Stomach (tissue), 9 donors: Measurements from ENCODE around the gene BRSK2. TPM values are rescaled to one million over a fixed set of nuclear protein-coding genes. Genes with fewer than 3 reads are reported as not detected.
"Not testable (repeated sequence)": the region's sequence is repeated elsewhere in the genome, so short reads cannot be mapped to it uniquely, and the experiment has no call there.

Source experiments
- DNase-seq, 2 donors: peaks; one replicate each; pipeline versions ENCODE4 v3.0.0 to v3.0.0-alpha.2; 2013 to 2019
- H3K27ac ChIP-seq, 5 donors: fragments of 200-600 bp in 4 of 5; sonication (generic) in 4 of 5; one replicate each; pipeline ENCODE4 v1.5.1; 2013 to 2019; ENCODE audit warnings: mild to moderate bottlenecking in 1 of 5, moderate library complexity in 1 of 5
- H3K27me3 ChIP-seq, 3 donors: fragments of 200-600 bp; sonication (generic); one replicate each; pipeline ENCODE4 v1.5.1; 2017 to 2019; ENCODE audit warnings: mixed run types in 1 of 3
- H3K36me3 ChIP-seq, 4 donors: fragments of 200-600 bp; sonication (generic); 1 replicate in 3 of 4; 2 replicates in 1 of 4; pipeline ENCODE4 v1.5.1; 2016 to 2019
- H3K4me1 ChIP-seq, 4 donors: fragments of 200-600 bp; sonication (generic); one replicate each; pipeline ENCODE4 v1.5.1; 2016 to 2019
- H3K4me3 ChIP-seq, 4 donors: fragments of 200-600 bp; sonication (generic) in 3 of 4; one replicate each; pipeline ENCODE4 v1.5.1; 2016 to 2019; ENCODE audit warnings: mild to moderate bottlenecking in 1 of 4
- H3K9me3 ChIP-seq, 4 donors: fragments of 200-600 bp; sonication (generic); one replicate each; pipeline ENCODE4 v1.5.1; 2016 to 2019
- EP300 ChIP-seq: sonication (generic); formaldehyde crosslinking; IDR thresholded peaks from one replicate; pipeline ENCODE4 v1.6.1; 2017; ENCODE audit warnings: antibody characterized with exemption
- POLR2A ChIP-seq, 4 donors: fragments of 450-650 bp; IDR thresholded peaks; one replicate each; pipeline ENCODE4 v1.6.1; 2016; ENCODE audit warnings: antibody characterized with exemption in 4 of 4, control low read depth in 2 of 4, mild to moderate bottlenecking in 1 of 4, moderate library complexity in 1 of 4
- POLR2AphosphoS5 ChIP-seq, 3 donors: sonication (generic); formaldehyde crosslinking; IDR thresholded peaks; one replicate each; pipeline ENCODE4 v1.6.1; 2016; ENCODE audit warnings: antibody characterized with exemption in 3 of 3
- WGBS, 5 donors: extraction: QIAGEN DNeasy Blood & Tissue Kit in 3 of 5; methylation state at CpG; one replicate each; pipeline versions ENCODE4 v1.1.5 to v1.1.7; 2013 to 2018; 5-methylcytosine and 5-hydroxymethylcytosine counted together
- intact Hi-C: fragments of 100-400 bp; cut with DNase I; formaldehyde crosslinking; loops from one replicate; pipeline ENCODE4 v1.15.1; 2023; ENCODE audit warnings: low total_unique reads
- polyA plus RNA-seq, 3 donors: library from polyadenylated mRNA; stranded (reverse); fragments of 200-250 nt; gene quantifications; one replicate each; pipeline ENCODE4 v1.2.3, GENCODE V29; 2013
- total RNA-seq, 5 donors: library from RNA; depleted of rRNA; stranded (reverse); fragments of >200 nt; gene quantifications; one replicate each; pipeline versions ENCODE4 v1.1.0 to v1.2.3, GENCODE V29; 2014 to 2016
- TF ChIP-seq, protein P1 (sequence below), 7 experiments: fragments of 450-650 bp in 4 of 7; fragments of 200-600 bp in 3 of 7; sonication (generic) in 3 of 7; IDR thresholded peaks; one replicate each; pipeline ENCODE4 v1.5.1; 2016 to 2019; ENCODE audit warnings: antibody characterized with exemption in 7 of 7, control low read depth in 2 of 7, mild to moderate bottlenecking in 1 of 7
- donor health status: healthy with polysubstance abuse.
- donor health status: Bipolar disorder and iron deficiency.
- donor health status: healthy.

The BRSK2 gene
- total and polyA plus RNA-seq, 8 donors, result 1.8 to 6.9 (median 1.8) TPM; not detected in 3

- 90 to 95% (median 94%) methylated on average over 16 to 22 of the region's 22 CpGs for WGBS, 5 donors
- intact Hi-C loops, result no loop called here
- peaks cover 0 to 42% (median 0%) of the 10 kb centered on the region in 3 donors for H3K27me3 ChIP-seq
- H3K27ac ChIP-seq, result no peak overlapping the region
- H3K9me3 ChIP-seq, result no peaks in the 10 kb centered on the region
- TF ChIP-seq POLR2AphosphoS5 (IDR thresholded peaks at IDR 0.05) (no peak), POLR2A (IDR thresholded peaks at IDR 0.05) (no peak), EP300 (no peak)
- TF ChIP-seq, protein P1, sequence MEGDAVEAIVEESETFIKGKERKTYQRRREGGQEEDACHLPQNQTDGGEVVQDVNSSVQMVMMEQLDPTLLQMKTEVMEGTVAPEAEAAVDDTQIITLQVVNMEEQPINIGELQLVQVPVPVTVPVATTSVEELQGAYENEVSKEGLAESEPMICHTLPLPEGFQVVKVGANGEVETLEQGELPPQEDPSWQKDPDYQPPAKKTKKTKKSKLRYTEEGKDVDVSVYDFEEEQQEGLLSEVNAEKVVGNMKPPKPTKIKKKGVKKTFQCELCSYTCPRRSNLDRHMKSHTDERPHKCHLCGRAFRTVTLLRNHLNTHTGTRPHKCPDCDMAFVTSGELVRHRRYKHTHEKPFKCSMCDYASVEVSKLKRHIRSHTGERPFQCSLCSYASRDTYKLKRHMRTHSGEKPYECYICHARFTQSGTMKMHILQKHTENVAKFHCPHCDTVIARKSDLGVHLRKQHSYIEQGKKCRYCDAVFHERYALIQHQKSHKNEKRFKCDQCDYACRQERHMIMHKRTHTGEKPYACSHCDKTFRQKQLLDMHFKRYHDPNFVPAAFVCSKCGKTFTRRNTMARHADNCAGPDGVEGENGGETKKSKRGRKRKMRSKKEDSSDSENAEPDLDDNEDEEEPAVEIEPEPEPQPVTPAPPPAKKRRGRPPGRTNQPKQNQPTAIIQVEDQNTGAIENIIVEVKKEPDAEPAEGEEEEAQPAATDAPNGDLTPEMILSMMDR (IDR thresholded peaks at IDR 0.05), result no peak
- H3K4me3 ChIP-seq, result no peak overlapping the region
- H3K4me1 ChIP-seq, result no peaks in the 10 kb centered on the region
- no peak for DNase-seq
- no peaks in the 10 kb centered on the region for H3K36me3 ChIP-seq
These were observed 39.1 kb downstream of the BRSK2 start for GRCh38 chr11:1428762-1429316.

DNA sequence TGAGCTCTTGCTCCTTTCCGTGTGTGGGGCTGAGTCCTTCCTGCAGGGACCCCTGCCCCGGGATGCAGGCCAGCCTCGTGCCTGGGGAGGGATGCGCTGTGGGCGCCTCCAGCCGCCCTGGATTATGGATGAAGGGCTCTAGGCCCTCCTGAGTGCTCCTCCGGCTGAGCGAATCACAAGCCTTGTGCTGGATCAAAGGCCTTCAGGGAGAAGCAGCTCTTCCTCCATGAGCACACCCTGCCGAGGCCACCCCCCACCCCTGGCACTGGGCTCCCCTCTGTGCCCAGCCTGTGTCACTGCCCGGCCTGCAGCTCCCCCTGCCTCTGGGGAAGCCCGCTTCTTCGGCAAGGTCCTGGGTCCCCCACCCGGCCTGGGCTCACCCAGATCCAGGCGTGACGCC lies 43.8 kb downstream of the BRSK2 start:
- intact Hi-C loops, result no loop called here
- 52 to 86% (median 81%) methylated on average over 13 to 15 of the region's 15 CpGs for WGBS, 5 donors
- Histone ChIP-seq H3K36me3 (no peaks in the 10 kb centered on the region), H3K4me1 (peaks cover 16 to 32% (median 25%) of the 10 kb centered on the region in 4 donors), H3K27ac (no peak overlapping the region), H3K27me3 (peaks cover 11 to 53% (median 20%) of the 10 kb centered on the region in 3 donors), H3K4me3 (no peak overlapping the region), H3K9me3 (no peaks in the 10 kb centered on the region)
- DNase-seq, result no peak
- TF ChIP-seq, protein P1 (IDR thresholded peaks at IDR 0.05), result no peak
- TF ChIP-seq POLR2AphosphoS5 (IDR thresholded peaks at IDR 0.05) (no peak), POLR2A (IDR thresholded peaks at IDR 0.05) (no peak), EP300 (no peak)

GRCh38 chr11:1433977-1434640 lies 44.4 kb downstream of the BRSK2 start:
- Histone ChIP-seq H3K9me3 (no peaks in the 10 kb centered on the region), H3K27ac (no peak overlapping the region), H3K27me3 (peaks cover 11 to 58% (median 22%) of the 10 kb centered on the region in 3 donors), H3K36me3 (no peaks in the 10 kb centered on the region), H3K4me1 (peaks cover 16 to 35% (median 27%) of the 10 kb centered on the region in 4 donors), H3K4me3 (no peak overlapping the region)
- TF ChIP-seq, protein P1 (IDR thresholded peaks at IDR 0.05), result no peak
- TF ChIP-seq POLR2A (IDR thresholded peaks at IDR 0.05), result no peak
- no peak for TF ChIP-seq EP300
- TF ChIP-seq POLR2AphosphoS5 (IDR thresholded peaks at IDR 0.05), result no peak
- DNase-seq, result peak; percentile 46 to 68
- WGBS, 5 donors, result 48 to 62% (median 55%) methylated on average over 21 to 29 of the region's 29 CpGs
- intact Hi-C loops, result no loop called here

DNA sequence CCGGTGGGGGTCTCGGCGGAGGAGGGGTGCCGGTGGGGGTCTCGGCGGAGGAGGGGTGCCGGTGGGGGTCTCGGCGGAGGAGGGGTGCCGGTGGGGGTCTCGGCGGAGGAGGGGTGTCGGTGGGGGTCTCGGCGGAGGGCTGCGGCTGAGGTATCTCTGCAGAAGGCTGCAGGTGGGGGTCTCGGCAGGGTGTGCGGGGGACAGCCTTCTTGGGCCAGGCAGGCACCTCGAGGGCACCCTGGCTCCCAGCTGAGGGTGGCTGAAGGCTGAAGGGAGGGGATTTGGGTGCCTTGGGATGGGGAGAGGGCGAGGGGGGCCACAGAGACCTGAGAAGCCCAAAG lies 45.7 kb downstream of the BRSK2 start:
- H3K27me3 ChIP-seq, result peaks cover 11 to 72% (median 22%) of the 10 kb centered on the region in 3 donors
- H3K27ac ChIP-seq, H3K4me3 ChIP-seq, DNase-seq, H3K36me3 ChIP-seq, intact Hi-C loops, H3K9me3 ChIP-seq: not testable (repeated sequence)
- H3K4me1 ChIP-seq, result peaks cover 16 to 35% (median 27%) of the 10 kb centered on the region in 4 donors
- 71 to 82% (median 80%) methylated on average over 10 to 15 of the region's 20 CpGs for WGBS, 5 donors
